GM10248 (cell line): ENCODE results near the gene CCNJL.

Source experiments
- CTCF ChIA-PET: fragments of 300-600 bp; sonication (Branson Sonifier 250); formaldehyde crosslinking; extraction: SDS; loops from one replicate; lab custom pipeline; 2021; ENCODE audit warnings: antibody characterized with exemption; lab: Yijun Ruan, JAX
- POLR2A ChIA-PET: fragments of 350-650 bp; sonication (Branson Sonifier 250); formaldehyde crosslinking; extraction: SDS; loops from one replicate; lab custom pipeline; 2020; ENCODE audit warnings: antibody characterized with exemption; lab: Yijun Ruan, JAX
- DNase-seq: peaks from one replicate; pipeline ENCODE4 v3.0.0; 2012; ENCODE audit errors: extremely low spot score
- TF ChIP-seq, protein P1 (sequence below): IDR thresholded peaks from 2 replicates; pipeline ENCODE4 v1.5.1; 2012; ENCODE audit warnings: mild to moderate bottlenecking, low read depth; ENCODE audit errors: extremely low read depth, missing control alignments, control extremely low read depth

The CCNJL gene

DNA sequence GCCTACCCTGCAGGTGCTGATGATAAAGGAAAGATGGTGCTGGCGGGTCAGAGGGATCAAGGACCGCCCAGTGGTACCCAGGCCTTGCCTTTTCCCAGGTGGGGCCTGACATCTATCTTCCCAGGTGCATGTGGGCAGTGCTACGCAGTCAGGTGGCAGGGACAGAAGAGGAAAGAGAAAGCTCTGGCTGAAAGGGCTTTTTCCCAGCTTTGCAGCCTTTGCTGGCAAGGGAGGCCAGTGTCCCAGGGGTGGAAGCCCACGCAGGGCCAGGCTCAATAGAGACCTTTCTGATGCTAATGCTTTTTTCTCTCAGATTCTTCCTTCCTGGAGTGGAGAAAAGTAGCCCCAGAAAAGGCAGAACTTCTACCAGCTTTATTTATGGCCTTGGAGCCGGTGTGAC is 46.3 kb downstream of the CCNJL start:
- TF ChIP-seq, protein P1, sequence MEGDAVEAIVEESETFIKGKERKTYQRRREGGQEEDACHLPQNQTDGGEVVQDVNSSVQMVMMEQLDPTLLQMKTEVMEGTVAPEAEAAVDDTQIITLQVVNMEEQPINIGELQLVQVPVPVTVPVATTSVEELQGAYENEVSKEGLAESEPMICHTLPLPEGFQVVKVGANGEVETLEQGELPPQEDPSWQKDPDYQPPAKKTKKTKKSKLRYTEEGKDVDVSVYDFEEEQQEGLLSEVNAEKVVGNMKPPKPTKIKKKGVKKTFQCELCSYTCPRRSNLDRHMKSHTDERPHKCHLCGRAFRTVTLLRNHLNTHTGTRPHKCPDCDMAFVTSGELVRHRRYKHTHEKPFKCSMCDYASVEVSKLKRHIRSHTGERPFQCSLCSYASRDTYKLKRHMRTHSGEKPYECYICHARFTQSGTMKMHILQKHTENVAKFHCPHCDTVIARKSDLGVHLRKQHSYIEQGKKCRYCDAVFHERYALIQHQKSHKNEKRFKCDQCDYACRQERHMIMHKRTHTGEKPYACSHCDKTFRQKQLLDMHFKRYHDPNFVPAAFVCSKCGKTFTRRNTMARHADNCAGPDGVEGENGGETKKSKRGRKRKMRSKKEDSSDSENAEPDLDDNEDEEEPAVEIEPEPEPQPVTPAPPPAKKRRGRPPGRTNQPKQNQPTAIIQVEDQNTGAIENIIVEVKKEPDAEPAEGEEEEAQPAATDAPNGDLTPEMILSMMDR, result no peak
- no peak for DNase-seq
- POLR2A ChIA-PET, result interaction anchor here (0.6 kb wide), 1 partner anchor 55 kb away, joined by 3 read pairs; no protein-coding TSS in a partner anchor
- CTCF ChIA-PET, result interaction anchor here (1.2 to 1.6 kb wide), 3 partner anchors 14 to 67 kb away, joined by 3 to 4 read pairs (median 3); no protein-coding TSS in a partner anchor

DNA sequence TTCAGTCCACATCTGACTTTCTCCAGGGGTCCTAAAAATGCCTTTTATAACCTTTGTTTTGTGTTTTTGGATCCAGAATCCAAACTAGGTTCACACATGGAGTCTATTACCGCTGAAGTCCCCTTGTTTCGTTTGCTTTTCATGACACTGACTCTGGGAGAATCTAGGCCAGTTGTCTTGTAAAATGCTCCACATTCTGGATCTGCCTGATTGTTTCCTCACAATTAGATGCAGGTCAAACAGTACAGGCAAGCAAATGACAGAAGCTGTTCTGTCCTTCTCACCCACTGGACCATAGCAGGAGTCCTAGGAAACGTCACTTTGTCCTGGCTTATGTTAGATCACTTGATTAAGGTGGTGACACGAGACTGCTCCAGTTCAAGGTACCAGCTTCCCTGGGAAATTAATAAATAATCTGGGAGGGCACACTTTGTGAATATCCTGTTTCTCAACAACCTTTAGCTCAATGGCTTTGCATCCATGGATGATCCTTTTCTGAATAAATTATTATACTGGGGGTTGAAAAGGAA is 49.0 kb downstream of the CCNJL start:
- no peak for DNase-seq
- ChIA-PET CTCF (no interaction called here), POLR2A (interaction anchor here (0.7 kb wide), 1 partner anchor 144 kb away, joined by 3 read pairs; no protein-coding TSS in a partner anchor)
- TF ChIP-seq, protein P1, result no peak

DNA sequence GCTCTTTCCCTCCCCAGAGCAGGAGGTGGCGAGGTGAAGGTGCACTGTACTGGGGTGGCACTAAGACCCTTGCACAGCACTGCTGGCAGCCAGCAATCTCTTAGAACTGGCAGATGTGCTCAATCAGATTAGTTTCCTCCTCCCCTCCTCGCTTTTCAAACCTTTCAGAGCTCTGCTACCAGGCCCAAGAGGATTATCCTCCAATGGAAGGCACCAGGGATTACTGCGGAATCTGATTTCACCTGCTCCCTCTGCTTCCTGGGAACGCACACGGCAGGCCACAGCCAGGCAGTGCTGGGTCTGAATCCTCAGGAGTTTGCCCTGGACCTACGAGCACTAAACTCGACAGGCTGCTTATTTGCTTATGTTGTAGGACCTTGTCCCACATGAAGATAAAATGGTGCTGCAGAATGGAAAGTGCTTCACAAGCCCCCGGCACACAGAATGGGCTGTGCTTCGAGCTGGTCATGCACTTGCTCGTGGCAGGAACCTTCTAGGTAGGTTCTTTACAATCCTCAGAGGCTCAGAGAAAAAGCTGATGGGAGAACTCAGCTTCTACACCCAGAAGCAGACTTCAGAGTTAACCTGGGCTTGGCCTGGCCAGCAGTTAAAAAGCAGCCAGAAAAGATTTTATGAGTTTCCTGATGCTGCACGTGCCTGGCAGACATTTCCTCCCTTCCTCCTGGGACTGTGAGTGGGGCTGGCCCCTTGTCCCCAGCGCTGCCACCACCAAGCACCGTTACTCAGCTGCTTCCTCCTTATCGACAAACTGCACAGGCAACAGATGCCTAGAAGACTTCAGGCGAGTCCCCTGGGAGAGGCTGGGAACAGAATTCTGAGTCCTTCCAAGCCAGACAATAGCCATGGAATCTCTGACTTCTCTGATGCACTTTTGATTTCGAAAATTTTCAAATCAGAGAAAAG is 50.0 kb downstream of the CCNJL start:
- TF ChIP-seq, protein P1, result no peak
- POLR2A ChIA-PET, result no interaction called here
- DNase-seq, result no peak
- CTCF ChIA-PET, result interaction anchor here (1.6 kb wide), 1 partner anchor 17 kb away, joined by 4 read pairs; no protein-coding TSS in a partner anchor

DNA sequence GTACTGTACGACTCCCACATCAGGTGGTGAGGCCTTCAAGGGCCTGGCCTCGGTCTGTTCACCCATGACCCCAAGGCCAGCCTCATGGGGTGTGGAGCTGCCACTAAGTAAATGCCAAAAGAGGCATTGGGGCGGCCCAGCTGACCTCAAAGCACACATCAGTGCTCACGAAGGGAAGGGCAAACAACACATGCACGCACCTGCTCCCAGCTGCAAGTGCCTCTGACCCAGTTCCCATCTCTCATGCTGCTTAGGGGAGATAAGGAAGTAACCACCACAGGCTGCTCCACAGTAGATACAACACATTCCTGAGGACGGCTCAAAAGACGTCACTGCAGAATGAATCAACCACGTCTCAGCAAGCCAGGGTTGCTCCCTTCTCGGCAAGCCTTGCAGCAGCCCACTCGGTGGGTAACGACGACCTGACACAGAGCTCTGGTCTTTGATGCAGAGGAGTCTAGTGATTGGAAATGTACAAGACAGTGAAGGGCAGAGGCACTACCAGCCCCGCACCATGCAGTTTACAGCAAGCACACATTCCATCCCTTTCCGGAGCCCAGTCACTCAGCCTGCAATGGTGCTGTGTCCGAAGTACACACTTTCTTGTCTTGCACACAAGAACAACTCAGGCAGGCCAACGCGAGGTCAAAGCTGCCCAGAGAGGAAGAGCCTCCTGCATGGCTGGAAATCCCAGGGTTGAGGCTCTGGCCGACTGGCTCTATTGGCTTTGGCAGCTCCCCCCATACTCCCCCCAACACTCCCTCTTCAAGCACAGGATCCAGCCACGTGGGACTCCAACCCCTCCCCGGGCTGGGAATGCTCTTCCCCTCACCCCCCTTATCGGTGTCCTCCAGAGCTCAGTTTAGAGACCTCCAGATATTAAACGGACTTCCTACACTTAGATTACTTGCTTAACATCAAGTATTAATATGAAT is 51.2 kb downstream of the CCNJL start:
- CTCF ChIA-PET, result interaction anchor here (1.2 to 1.6 kb wide), 2 partner anchors 8 to 15 kb away, joined by 4 read pairs; no protein-coding TSS in a partner anchor
- no peak for DNase-seq
- POLR2A ChIA-PET, result no interaction called here
- TF ChIP-seq, protein P1, result no peak

DNA sequence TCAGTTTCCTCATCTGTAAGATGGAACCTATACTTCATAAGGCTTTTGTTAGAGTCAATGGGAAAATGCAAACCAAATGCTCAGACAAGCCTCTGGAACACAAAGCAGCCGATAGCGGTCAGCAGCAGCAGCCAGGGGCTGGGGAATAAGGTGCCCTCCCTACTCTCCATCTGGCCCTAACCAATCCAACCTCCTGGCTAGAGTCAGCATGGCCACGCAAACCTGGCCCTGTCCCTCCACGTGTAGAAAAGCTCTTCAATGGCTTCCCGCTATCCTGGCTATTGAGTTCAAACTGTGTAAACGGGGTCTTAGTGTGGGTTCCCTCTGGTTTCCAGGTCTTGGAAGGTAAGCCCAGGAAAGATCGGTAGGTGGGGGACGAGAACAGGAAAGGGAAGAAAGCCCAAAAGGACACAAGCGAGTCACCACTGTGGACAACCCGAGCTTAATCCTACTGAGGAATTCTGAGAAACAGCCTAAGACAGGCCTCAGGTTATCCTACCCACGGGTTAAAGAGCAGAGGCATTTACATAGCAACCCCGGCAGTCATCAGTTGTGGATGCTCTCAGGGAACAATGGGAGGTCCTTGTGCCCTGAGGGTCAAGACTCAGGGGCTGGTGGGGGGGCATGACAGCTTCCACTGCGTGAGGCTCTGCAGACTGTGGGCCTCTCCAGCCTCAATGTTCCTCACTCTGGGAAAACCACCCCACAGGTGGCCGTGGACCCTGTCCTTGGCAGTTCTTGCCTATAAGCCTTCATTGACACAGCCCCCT is 52.2 kb downstream of the CCNJL start:
- CTCF ChIA-PET, result interaction anchor here (1.0 to 1.2 kb wide), 2 partner anchors 9 to 12 kb away, joined by 3 to 4 read pairs; no protein-coding TSS in a partner anchor
- TF ChIP-seq, protein P1, result no peak
- POLR2A ChIA-PET, result no interaction called here
- no peak for DNase-seq
